Fibroblast of the aortic adventitia (primary cell): Measurements from ENCODE around the gene PLBD1. TPM values are rescaled to one million over a fixed set of nuclear protein-coding genes. Genes with fewer than 3 reads are reported as not detected.

ENCODE experiments used
- DNase-seq: peaks from one replicate; pipeline ENCODE4 v3.0.0-alpha.2; 2010; ENCODE audit warnings: low read depth
- H3K4me3 ChIP-seq: 2 replicates; pipeline ENCODE4 v1.5.1; 2011; ENCODE audit warnings: low read depth, mild to moderate bottlenecking, control low read depth, low read length, moderate library complexity
- total RNA-seq: library from RNA; depleted of rRNA; stranded (reverse); fragments of >200 nt; gene quantifications from 2 replicates; pipeline ENCODE4 v1.2.3, GENCODE V29; 2012; ENCODE audit warnings: low replicate concordance
- TF ChIP-seq, protein P1 (sequence below): IDR thresholded peaks from 2 replicates; pipeline ENCODE4 v1.5.1; 2011; ENCODE audit warnings: mild to moderate bottlenecking, low read length, control low read depth, inconsistent platforms; ENCODE audit not compliant: insufficient read depth

Gene PLBD1
- total RNA-seq, 1 donor = 2.4 TPM

- no peak for DNase-seq
- H3K4me3 ChIP-seq = no peak overlapping the region
- TF ChIP-seq, protein P1, sequence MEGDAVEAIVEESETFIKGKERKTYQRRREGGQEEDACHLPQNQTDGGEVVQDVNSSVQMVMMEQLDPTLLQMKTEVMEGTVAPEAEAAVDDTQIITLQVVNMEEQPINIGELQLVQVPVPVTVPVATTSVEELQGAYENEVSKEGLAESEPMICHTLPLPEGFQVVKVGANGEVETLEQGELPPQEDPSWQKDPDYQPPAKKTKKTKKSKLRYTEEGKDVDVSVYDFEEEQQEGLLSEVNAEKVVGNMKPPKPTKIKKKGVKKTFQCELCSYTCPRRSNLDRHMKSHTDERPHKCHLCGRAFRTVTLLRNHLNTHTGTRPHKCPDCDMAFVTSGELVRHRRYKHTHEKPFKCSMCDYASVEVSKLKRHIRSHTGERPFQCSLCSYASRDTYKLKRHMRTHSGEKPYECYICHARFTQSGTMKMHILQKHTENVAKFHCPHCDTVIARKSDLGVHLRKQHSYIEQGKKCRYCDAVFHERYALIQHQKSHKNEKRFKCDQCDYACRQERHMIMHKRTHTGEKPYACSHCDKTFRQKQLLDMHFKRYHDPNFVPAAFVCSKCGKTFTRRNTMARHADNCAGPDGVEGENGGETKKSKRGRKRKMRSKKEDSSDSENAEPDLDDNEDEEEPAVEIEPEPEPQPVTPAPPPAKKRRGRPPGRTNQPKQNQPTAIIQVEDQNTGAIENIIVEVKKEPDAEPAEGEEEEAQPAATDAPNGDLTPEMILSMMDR = no peak
Observed at GRCh38 chr12:14571779-14572178, 4.1 kb upstream of the PLBD1 start.

- no peak overlapping the region for H3K4me3 ChIP-seq
- no peak for DNase-seq
- TF ChIP-seq, protein P1 = no peak
Observed at GRCh38 chr12:14570231-14570630, 2.5 kb upstream of the PLBD1 start.

DNA sequence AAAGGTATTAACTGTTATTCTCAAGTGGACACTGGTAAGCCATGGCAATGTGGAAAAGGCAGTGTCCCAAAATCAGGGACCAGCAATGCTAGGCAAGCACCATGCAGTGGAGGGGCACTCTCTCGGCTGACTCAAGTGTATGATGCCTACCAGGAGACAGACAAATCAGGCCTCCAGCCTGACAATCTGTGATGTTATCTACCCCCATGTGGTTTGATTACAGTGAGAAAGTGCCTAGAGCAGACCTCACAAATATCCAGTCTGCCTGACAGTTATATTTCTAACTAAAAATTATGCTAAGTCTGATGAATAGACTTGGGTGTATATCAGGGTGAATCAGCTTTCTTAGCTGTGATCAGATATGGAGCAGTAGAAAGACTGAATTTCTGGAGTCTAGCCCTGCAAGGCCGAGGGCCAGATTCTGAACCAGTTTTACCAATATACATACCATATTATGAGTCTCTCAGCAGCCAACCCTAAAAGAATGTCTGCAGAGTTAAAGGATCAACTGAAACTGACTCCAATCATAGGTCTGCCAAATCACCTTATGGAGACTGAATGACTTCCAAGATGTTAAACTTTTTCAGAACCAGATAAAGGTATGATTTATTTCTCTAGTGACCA, 3.2 kb downstream of the PLBD1 start:
- DNase-seq = peak; percentile 1
- TF ChIP-seq, protein P1 = no peak
- H3K4me3 ChIP-seq = no peak overlapping the region

- TF ChIP-seq, protein P1 = no peak
- DNase-seq = no peak
- no peak overlapping the region for H3K4me3 ChIP-seq
Observed at GRCh38 chr12:14563046-14563445, 4.6 kb downstream of the PLBD1 start.

- DNase-seq = no peak
- TF ChIP-seq, protein P1 = no peak
- no peak overlapping the region for H3K4me3 ChIP-seq
Observed at GRCh38 chr12:14562279-14562678, 5.4 kb downstream of the PLBD1 start.

DNA sequence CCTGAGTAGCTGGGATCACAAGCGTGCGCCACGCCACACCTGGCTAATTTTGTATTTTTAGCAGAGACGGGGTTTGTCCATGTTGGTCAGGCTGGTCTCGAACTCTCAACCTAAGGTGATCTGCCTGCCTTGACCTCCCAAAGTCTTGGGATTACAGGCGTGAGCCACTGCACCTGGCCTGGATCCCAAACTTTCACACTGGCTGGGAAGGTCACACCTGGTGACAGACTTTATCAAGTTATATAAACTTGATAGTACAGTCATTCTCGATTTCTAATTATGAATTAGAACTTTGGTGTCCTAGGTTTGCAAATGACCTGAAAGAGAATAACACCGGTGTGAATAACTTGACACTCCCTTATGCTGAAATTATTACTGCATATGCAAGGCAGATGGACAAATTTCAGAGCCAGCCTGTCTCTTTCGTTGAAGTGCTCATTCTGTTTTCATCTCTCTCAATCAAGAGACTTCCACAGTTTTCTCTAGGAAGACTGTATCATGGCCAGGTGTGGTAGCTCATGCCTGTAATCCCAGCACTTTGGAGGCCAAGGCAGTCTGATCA, 5.9 kb downstream of the PLBD1 start:
- no peak overlapping the region for H3K4me3 ChIP-seq
- TF ChIP-seq, protein P1 = no peak
- DNase-seq = no peak
